GM18951 (cell line): ENCODE data around the gene UBAC2.

Experiments used
- POLR2A ChIP-seq: IDR thresholded peaks from 4 replicates; pipeline ENCODE4 v1.6.1; 2011; ENCODE audit warnings: mild to moderate bottlenecking; ENCODE audit not compliant: insufficient read length, insufficient read depth; ENCODE audit errors: extremely low read depth
- in situ Hi-C: fragments of 300-500 bp; cut with MboI; formaldehyde crosslinking; loops from one replicate; pipeline ENCODE4 v1.12.0; 2022; ENCODE audit warnings: low sequenced_read_pairs, mixed read lengths, inconsistent platforms; ENCODE audit not compliant: unreplicated experiment

The UBAC2 gene

GRCh38 chr13:99335087-99335486 is 134.4 kb downstream of the UBAC2 start:
- in situ Hi-C loops = no loop called here
- no peak for TF ChIP-seq POLR2A

DNA sequence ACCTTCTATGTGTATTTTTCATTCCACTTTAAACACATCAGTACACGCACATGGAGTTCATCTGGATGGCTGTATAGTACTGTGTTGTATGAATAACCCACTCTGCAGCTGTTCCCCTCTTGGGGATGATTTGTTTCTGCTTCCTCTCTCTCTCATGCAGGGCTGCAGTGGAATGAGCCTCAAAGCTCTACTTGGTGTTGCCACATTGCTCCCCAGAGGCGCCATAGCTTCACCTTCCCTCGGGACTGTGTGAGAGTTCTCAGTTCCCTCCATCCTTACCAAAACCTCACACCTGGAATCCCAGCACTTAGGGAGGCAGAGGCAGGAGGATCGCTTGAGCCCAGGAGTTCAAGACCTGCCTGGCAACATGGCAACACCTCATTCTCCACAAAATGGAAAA is 134.9 kb downstream of the UBAC2 start:
- TF ChIP-seq POLR2A = no peak
- in situ Hi-C loops = no loop called here

DNA sequence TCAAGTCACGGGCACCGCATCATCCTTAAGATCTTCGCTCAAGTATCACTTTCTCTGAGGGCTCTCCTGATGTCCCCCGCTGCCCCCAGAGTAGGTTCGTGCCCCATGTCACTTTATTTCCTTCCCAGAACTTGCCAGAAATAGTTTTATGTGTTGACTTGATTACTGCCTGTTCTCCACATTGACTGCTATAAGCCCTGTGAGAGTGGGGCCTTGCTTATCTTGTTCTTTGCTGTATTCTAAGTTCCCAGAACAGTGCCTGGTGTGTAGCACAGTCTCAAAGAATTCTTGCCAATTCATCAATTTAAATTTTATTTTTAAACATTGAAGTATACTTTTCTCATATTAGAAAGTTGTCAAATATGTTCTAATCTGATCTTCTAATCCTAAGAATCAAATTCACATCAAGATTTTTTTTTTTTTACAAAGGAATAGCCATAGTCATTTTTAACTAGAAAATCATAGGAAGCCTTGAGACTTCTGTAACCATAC is 138.6 kb downstream of the UBAC2 start:
- TF ChIP-seq POLR2A = no peak
- in situ Hi-C loops = no loop called here

GRCh38 chr13:99339736-99340397 is 139.2 kb downstream of the UBAC2 start:
- in situ Hi-C loops = no loop called here
- TF ChIP-seq POLR2A = no peak

DNA sequence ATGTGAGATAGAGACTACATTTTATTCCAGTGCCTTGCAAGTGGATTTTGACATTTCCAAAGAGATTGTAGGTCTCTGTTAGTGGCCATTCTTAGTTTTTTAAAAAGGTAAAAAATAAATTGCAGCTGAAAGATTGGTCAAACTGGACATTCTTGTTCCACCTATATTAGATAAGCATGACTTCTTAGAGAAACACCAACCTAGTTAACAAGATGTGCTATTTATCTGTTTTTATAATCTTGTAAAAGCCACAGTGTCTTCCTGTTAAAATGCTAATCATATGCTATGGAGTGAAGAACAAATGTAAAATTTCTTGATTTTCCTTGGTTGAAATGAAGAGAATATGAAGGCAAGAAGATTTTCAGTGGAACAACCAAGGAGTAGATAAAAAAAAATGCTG is 140.0 kb downstream of the UBAC2 start:
- TF ChIP-seq POLR2A = no peak

GRCh38 chr13:99341969-99342722 is 141.5 kb downstream of the UBAC2 start:
- no peak for TF ChIP-seq POLR2A

More for the DNA sequence above, 140.0 kb downstream of the UBAC2 start:
- in situ Hi-C loops = no loop called here

DNA sequence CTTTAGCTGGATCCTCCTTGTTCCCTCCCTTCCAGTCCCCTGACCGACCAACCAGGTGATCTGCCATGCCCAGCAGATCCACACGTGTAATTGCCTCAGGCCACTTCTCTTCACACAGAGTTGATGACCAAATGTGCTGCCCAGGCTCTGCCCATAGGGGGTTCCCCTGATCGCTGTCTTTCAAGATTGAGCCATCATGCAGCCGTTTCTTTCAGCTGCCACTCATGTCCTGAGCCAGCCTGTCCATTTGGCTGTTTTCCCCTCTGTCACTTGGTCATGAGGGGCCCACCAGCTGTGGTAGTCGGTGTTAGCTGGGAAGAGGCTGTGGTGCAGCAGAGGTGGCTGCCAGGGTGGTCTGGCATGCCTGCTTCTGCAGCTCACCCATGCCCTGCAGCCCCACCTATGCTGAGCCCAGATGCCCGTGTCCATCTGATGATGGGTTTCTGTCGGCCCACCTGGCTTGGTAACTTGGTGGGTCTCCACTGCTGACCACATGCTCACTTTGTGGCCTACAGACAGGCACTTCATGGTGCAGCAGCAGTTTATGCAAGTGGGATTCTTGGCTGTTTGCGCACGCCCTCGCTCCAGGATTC is 142.2 kb downstream of the UBAC2 start:
- in situ Hi-C loops = no loop called here
- no peak for TF ChIP-seq POLR2A

More at GRCh38 chr13:99341969-99342722, 141.5 kb downstream of the UBAC2 start:
- in situ Hi-C loops = no loop called here

GRCh38 chr13:99344610-99345208 is 144.1 kb downstream of the UBAC2 start:
- in situ Hi-C loops = no loop called here
- TF ChIP-seq POLR2A = no peak

- in situ Hi-C loops = no loop called here
Observed at GRCh38 chr13:99345345-99345744, 144.7 kb downstream of the UBAC2 start.

GRCh38 chr13:99346335-99347042 is 145.8 kb downstream of the UBAC2 start:
- TF ChIP-seq POLR2A = no peak
- in situ Hi-C loops = no loop called here

More at GRCh38 chr13:99345345-99345744, 144.7 kb downstream of the UBAC2 start:
- TF ChIP-seq POLR2A = no peak

DNA sequence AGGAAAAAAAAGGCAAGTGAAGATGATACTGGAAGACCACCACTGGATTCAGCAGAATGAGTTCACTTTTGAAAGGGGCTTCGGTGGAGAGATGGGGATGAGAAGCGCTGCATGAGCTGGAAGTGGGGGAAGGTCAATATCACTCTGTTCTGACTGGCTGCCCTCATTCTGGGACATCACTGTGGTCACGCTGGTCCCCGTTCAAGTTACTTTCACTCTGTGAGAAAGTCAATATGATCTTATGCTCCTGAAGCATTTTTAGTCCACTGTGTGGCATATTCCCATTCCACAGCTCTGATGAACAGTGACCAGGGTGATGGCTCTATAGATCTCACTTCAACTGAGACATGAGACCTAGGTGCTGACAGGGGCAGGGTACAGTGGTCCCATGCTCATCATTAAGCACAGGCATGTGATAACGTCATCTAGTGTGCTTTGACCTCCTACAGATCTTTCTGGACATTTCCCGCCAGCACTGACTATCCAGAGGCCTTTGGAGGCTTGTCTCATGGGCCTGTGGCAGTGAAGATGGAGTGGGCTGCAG is 146.8 kb downstream of the UBAC2 start:
- in situ Hi-C loops = no loop called here
- no peak for TF ChIP-seq POLR2A

DNA sequence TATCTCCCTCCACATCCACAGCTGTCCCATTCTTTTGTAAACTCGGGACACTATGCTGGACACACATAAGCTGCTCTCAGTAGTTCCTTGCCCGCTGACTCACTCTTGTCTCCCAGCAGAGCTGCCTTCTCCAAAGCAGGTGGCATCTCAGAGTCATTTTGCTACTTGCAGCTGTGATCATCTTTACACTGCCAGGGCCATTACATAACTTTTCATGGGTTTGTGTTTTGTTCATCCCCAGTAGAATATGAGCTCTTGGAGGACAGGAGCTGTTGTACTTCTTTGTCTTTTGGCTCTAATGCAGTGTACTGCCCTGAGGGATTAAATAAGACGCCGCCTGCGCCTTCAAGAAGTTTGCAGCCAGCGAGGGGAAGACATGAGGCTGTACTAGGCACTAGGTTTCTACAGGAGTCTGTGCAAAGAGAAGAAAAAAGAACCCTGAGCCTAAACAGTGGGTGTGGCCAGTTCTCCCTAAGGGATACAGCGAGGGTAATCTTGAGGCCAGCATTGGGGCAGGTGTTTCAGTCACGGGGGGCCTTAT is 147.3 kb downstream of the UBAC2 start:
- no peak for TF ChIP-seq POLR2A
- in situ Hi-C loops = no loop called here
